K562 (cell line): Measurements from ENCODE around the gene MYLK2. TPM values are rescaled to one million over a fixed set of nuclear protein-coding genes. Genes with fewer than 3 reads are reported as not detected.

Source experiments
- BRCA1 ChIP-seq, 2 experiments: fragments of 450-650 bp in 1 of 2; sonication (generic) in 1 of 2; formaldehyde crosslinking in 1 of 2; IDR thresholded peaks; 2 replicates each; pipeline versions ENCODE4 v1.5.0 to v1.6.1; 2017 to 2020; ENCODE audit warnings: mild to moderate bottlenecking in 1 of 2, missing genetic modification reagents in 1 of 2
- HINFP ChIP-seq: fragments of 450-650 bp; conservative IDR thresholded peaks from 2 replicates; pipeline ENCODE4 v1.6.1; 2016; ENCODE audit warnings: missing genetic modification characterization, low read depth, mild to moderate bottlenecking, control low read depth, missing compliant biosample characterization
- MAZ ChIP-seq, 2 experiments: fragments of 450-650 bp in 1 of 2; sonication (generic) in 1 of 2; formaldehyde crosslinking; IDR thresholded peaks in 1 of 2; conservative IDR thresholded peaks in 1 of 2; 2 replicates each; pipeline versions ENCODE4 v1.4.0 to v1.5.0; 2020; ENCODE audit warnings: mild to moderate bottlenecking in 1 of 2, missing genetic modification reagents in 1 of 2
- POLR2B ChIP-seq: fragments of 450-650 bp; IDR thresholded peaks from 2 replicates; pipeline ENCODE4 v1.6.1; 2018; ENCODE audit warnings: low read depth; ENCODE audit not compliant: partially characterized antibody
- PTRF ChIP-seq: fragments of 450-650 bp; IDR thresholded peaks from 2 replicates; pipeline ENCODE4 v1.6.1; 2016; ENCODE audit warnings: mild to moderate bottlenecking, missing genetic modification characterization, missing compliant biosample characterization
- STAT6 ChIP-seq: sonication (generic); formaldehyde crosslinking; IDR thresholded peaks from 2 replicates; pipeline ENCODE4 v1.8.1; 2023; ENCODE audit warnings: mild to moderate bottlenecking, missing genetic modification reagents
- TARDBP ChIP-seq: fragments of 450-650 bp; IDR thresholded peaks from 2 replicates; pipeline ENCODE4 v1.6.1; 2016
- ZBTB33 ChIP-seq: sonication (generic); formaldehyde crosslinking; IDR thresholded peaks from 2 replicates; pipeline ENCODE4 v1.8.1; 2023; ENCODE audit warnings: mild to moderate bottlenecking, missing genetic modification reagents
- ZNF77 ChIP-seq: fragments of 250-450 bp; sonication (Bioruptor Pico); IDR thresholded peaks from 2 replicates; pipeline ENCODE4 v1.5.0; 2020
- polyA plus RNA-seq, 8 experiments: library from polyadenylated mRNA; depleted of rRNA in 4 of 8; stranded (reverse) in 5 of 8; unstranded in 3 of 8; fragments of >200 nt; fragmentation: Nextera tagmentation in 2 of 8; fragmentation: Illumina TruSeq in 1 of 8; extraction: Ambion mirVana in 2 of 8; extraction: Trizol in 1 of 8; gene quantifications; 2 replicates each; pipeline versions ENCODE4 v1.2.1 to v1.2.3, GENCODE V29; 2011 to 2014; ENCODE audit warnings: inconsistent platforms in 1 of 8, missing spikeins in 1 of 8
- total RNA-seq, 7 experiments: library from RNA; depleted of rRNA in 6 of 7; stranded (reverse); fragments of >200 nt in 6 of 7; fragmentation: Illumina TruSeq in 2 of 7; extraction: Trizol in 2 of 7; gene quantifications; 2 replicates each; pipeline versions ENCODE4 v1.2.1 to v1.2.3, GENCODE V29; 2011 to 2021; ENCODE audit warnings: low replicate concordance in 1 of 7

Gene MYLK2
- total and polyA plus RNA-seq, 9 of the 15 experiments (the other 6 are each of a cell fraction or from before 2014, with no cell fraction given), result 0.07 to 0.53 (median 0.18) TPM; not detected in 2

DNA sequence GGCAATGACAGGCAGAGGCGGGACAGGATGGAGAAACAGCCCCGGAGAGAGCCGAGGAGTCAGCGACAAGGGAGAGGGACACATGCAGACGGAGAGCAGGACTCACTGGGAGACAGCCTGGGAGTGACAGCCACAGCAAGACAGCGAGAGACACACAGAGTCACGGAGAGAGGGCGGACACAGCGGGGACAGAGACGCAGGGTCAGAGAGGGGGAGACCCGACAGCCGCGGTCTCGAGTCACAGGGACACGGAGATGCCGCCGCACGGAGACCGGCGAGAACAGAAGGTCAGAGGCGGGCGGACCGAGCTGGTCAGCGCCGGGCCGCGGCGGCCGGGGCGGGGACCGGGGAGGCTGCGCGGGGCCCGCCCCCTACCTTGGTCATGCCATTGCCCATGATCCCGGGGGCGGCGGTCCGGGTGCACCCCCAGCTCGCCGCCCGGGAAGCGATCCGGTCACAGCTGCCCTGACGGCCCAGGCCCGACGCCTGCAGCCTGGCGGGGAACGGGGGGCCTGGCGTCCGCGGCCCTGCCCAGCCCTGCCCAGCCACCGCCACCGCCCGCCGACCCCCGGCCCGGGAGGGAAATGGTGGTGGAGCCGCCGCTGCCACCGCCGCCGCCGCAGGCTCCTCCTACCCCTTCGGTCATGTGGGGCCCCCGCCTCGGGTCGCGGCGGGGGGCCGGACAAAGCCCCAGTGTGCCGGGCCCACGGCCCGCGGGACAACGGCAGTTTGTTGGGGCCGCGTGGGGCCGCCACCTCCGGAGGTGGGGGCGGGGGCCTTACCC lies 51.0 kb downstream of the MYLK2 start, which contains the start of the genes DUSP15 and TTLL9 (continued):
- no peak for TF ChIP-seq POLR2B
- TF ChIP-seq HINFP, result no peak
- no peak for TF ChIP-seq PTRF (tag)
- no peak for TF ChIP-seq MAZ (CRISPR knock-in tag; conservative IDR thresholded peaks at IDR 0.05 in 1 of 2, IDR thresholded peaks at IDR 0.05 in 1 of 2)
- no peak for TF ChIP-seq ZBTB33
- no peak for TF ChIP-seq ZNF77 (CRISPR knock-in tag)
- no peak for TF ChIP-seq TARDBP
- TF ChIP-seq BRCA1 (IDR thresholded peaks at IDR 0.05), result no peak
- no peak for TF ChIP-seq BRCA1 (CRISPR knock-in tag; IDR thresholded peaks at IDR 0.05)
- no peak for TF ChIP-seq STAT6 (CRISPR knock-in tag)
